GM18508 (cell line): ENCODE measurements around the gene AJUBA.
A peak's percentile ranks its signal among the peaks of the same experiment; 100 is the strongest.
"Not testable (repeated sequence)": the region's sequence is repeated elsewhere in the genome, so short reads cannot be mapped to it uniquely, and the experiment has no call there.

Experiments used
- ATAC-seq: cut with Tn5 transposase; IDR thresholded peaks from one replicate; pipeline ENCODE4 v1.9.1; 2021; ENCODE audit warnings: moderate number of reproducible peaks; ENCODE audit not compliant: insufficient read depth, unreplicated experiment

Gene AJUBA

GRCh38 chr14:22955702-22956569 lies 26.4 kb downstream of the AJUBA start:
- no peak for ATAC-seq

DNA sequence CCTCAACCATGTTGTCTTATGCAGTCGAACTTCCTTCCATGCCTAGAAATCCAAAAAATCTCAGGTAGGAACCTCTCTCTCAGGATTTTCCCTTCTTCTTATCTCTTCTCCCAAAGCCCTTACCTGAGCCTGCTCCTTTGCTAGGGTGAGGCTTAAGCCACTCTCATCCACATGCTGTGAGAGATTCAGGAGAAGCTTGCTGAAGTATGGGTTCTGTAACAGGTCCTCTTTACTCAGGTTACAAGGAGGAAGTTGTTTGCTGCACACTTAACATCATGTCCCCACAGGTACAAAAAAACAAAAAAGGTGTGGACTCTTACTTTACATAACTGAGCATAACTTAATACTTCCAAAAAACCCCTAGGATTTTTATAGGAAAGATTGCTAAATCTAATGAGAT lies 29.9 kb downstream of the AJUBA start:
- no peak for ATAC-seq

GRCh38 chr14:22951795-22952194 lies 30.6 kb downstream of the AJUBA start:
- ATAC-seq: not testable (repeated sequence)

DNA sequence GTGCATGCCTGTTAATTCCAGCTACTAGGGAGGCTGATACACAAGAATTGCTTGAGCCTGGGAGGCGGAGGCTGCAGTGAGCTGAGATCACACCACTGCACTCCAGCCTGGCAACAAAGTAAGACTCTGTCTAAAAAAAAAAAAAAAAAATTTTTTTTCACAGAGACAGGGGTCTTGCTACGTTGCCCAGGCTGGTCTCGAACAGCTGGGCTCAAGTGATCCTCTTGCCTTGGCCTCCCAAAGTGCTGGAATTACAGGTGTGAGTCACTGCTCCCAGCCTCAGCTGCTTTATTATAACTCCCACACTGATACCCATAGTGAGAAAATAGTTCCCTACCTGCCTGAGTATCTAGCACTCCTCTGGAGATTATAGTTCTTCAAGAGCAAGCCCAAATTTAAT lies 36.7 kb downstream of the AJUBA start:
- ATAC-seq: no peak

DNA sequence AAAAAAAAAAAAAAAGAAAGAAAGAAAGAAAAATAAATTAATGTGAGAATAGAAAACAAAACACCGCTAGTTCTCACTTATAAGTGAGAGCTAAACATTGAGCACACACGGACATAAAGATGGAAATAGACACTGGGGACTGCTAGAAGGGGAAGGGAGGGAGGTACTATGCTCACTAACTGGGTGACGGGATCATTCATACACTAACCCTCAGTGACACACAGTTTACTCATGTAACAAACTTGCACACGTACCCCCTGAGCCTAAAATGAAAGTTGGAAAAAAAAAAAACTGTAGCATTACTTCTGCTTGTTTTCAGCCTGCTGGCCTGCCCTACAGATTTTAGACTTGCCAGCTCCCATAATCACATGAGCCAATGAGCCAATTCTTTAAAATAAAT lies 42.7 kb downstream of the AJUBA start:
- no peak for ATAC-seq

- no peak for ATAC-seq
Measured at GRCh38 chr14:22935156-22935555, 47.2 kb downstream of the AJUBA start.

GRCh38 chr14:22932146-22932545 lies 50.2 kb downstream of the AJUBA start:
- ATAC-seq: no peak

GRCh38 chr14:22929961-22930364 lies 52.4 kb downstream of the AJUBA start:
- no peak for ATAC-seq

DNA sequence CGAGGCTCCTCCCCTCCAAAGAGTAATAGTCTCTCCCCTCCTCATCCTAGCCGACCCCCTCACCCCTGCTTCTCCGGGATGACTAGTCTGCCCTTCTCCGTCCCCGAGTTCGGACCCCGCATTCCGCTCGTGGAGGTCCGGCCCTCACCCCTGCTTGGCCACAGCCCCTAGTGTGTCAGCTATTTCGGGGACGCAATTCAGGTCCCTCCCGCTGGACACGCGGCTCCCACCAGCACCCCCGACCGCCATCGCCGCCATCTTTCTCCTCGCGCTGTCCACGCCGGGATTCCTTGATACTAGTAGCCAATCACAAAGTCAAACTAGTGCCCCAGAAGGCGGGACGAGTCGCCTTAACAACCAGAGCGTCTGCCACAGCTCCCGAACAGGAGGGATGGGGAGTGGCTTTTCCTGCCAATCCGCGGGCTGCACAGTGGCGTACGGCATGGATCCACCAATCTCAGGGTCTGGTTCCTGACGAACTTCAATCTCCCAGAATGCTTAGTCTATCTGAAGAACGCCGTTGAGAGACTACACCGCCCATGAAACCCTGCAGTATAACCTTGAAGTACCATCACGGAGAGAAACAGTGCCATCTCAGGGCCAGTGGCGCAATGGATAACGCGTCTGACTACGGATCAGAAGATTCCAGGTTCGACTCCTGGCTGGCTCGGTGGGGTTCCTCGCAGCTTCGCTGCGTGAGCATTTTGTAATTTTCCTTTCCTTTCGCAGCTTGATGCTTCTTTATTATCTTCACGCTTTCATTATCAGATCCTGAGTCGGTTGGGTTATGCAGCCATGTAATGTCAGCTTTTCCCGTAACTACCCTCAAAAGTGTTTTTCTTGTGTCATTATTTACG lies 53.0 kb downstream of the AJUBA start, which contains the start of gene PRMT5:
PRMT5 (minus strand) TSS at position 273 of the 857 bp plus-strand sequence; CDS start at position 258, 15 bp downstream.
- ATAC-seq: peak; percentile 84

- no peak for ATAC-seq
Measured at GRCh38 chr14:22928237-22929103, 53.9 kb downstream of the AJUBA start.

- no peak for ATAC-seq
Measured at GRCh38 chr14:22926316-22926715, 56.0 kb downstream of the AJUBA start.

DNA sequence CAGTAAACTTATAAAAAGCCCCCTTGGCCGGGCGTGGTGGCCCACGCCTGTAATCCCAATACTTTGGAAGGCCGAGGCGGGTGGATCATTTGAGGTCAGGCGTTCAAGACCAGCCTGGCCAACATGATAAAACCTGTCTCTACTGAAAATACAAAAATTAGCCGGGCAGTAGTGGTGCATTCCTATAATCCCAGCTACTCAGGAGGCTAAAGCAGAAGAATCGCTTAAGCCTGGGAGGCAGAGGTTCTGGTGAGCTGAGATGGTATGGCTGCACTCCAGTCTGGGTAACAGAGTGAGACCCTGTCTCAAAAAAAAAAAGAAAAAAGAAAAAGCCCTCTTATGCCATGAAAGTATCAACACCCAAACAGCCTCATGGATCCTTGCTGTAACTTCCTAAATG lies 56.8 kb downstream of the AJUBA start:
- no peak for ATAC-seq

DNA sequence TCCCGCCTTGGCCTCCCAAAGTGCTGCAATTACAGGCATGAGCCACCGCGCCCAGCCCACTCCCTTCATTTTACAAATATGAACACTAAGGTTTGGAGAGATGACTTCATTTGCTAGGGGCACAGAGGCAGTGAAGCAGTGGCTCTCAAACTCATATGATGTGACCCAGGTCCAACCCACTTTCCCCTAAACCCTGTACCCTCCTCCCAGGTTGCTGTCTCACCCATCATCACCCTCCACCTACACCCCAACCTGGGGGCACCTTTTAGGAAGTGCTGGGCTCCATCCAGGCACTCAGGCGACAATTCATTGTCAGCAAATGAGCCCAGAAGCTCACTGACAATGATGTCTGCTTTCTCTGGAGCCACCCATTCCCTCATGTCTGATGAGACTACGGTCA lies 58.6 kb downstream of the AJUBA start:
- ATAC-seq: no peak

- ATAC-seq: no peak
Measured at GRCh38 chr14:22922294-22922693, 60.1 kb downstream of the AJUBA start.
